GM23338 (cell line): ENCODE data around the gene NID1. TPM values are rescaled to one million over a fixed set of nuclear protein-coding genes. Genes with fewer than 3 reads are reported as not detected.

ENCODE experiments used
- ATAC-seq: fragments of 200-7000 bp; cut with Tn5 transposase; 3 replicates; pipeline ENCODE4 v1.9.1; 2020
- DNase-seq: peaks from one replicate; pipeline ENCODE4 v3.0.0-alpha.2; 2015; ENCODE audit warnings: low spot score
- H2AFZ ChIP-seq: fragments of 200-600 bp; sonication (generic); 2 replicates; pipeline ENCODE4 v1.8.0; 2016; ENCODE audit warnings: antibody characterized with exemption, mild to moderate bottlenecking, moderate library complexity
- H3F3A ChIP-seq: fragments of 200-600 bp; sonication (generic); replicated peaks from 2 replicates; pipeline ENCODE4 v1.8.0; 2017; ENCODE audit warnings: antibody characterized with exemption, mixed run types, low read depth
- H3K27ac ChIP-seq: fragments of 200-600 bp; sonication (generic); 2 replicates; pipeline ENCODE4 v1.6.1; 2016; ENCODE audit warnings: low read depth
- H3K27me3 ChIP-seq: fragments of 200-600 bp; sonication (generic); 2 replicates; pipeline ENCODE4 v1.8.0; 2016; ENCODE audit warnings: mild to moderate bottlenecking, mixed run types, moderate library complexity; ENCODE audit not compliant: insufficient read depth
- H3K36me3 ChIP-seq: fragments of 200-600 bp; sonication (generic); 2 replicates; pipeline ENCODE4 v1.8.0; 2016; ENCODE audit warnings: mild to moderate bottlenecking; ENCODE audit not compliant: insufficient read depth
- H3K4me1 ChIP-seq: fragments of 200-600 bp; sonication (generic); 2 replicates; pipeline ENCODE4 v1.8.0; 2016; ENCODE audit warnings: mild to moderate bottlenecking, moderate library complexity; ENCODE audit not compliant: insufficient read depth
- H3K4me2 ChIP-seq: fragments of 200-600 bp; sonication (generic); 2 replicates; pipeline ENCODE4 v1.7.1; 2017; ENCODE audit warnings: mixed run types
- H3K4me3 ChIP-seq: fragments of 200-600 bp; sonication (generic); 2 replicates; pipeline ENCODE4 v1.6.1; 2016; ENCODE audit warnings: mixed run types
- H3K79me2 ChIP-seq: fragments of 200-600 bp; sonication (generic); replicated peaks from 2 replicates; pipeline ENCODE4 v1.8.0; 2017; ENCODE audit warnings: mild to moderate bottlenecking; ENCODE audit not compliant: insufficient read depth
- H3K9me2 ChIP-seq: fragments of 200-600 bp; sonication (generic); 2 replicates; pipeline ENCODE4 v1.8.0; 2017; ENCODE audit not compliant: insufficient read depth
- H4K20me1 ChIP-seq: fragments of 200-600 bp; sonication (generic); replicated peaks from 2 replicates; pipeline ENCODE4 v1.8.0; 2017; ENCODE audit warnings: mild to moderate bottlenecking; ENCODE audit not compliant: insufficient read depth
- H3K27ac Mint-ChIP-seq: 2 replicates; pipeline ENCODE4 v1.8.0; 2020; ENCODE audit warnings: inconsistent platforms, mild to moderate bottlenecking, moderate library complexity, mixed read lengths
- H3K27me3 Mint-ChIP-seq: 3 replicates; pipeline ENCODE4 v1.8.0; 2022; ENCODE audit warnings: low read depth, mild to moderate bottlenecking, moderate library complexity, mixed read lengths, inconsistent platforms; ENCODE audit not compliant: insufficient read depth, poor library complexity
- H3K36me3 Mint-ChIP-seq: 3 replicates; pipeline ENCODE4 v1.8.0; 2021; ENCODE audit warnings: low read depth, mild to moderate bottlenecking, inconsistent platforms, moderate library complexity, mixed read lengths
- H3K4me1 Mint-ChIP-seq: 3 replicates; pipeline ENCODE4 v1.8.0; 2020; ENCODE audit warnings: mild to moderate bottlenecking, inconsistent platforms, mixed read lengths
- H3K4me3 Mint-ChIP-seq: 3 replicates; pipeline ENCODE4 v1.8.0; 2021; ENCODE audit warnings: moderate library complexity, mild to moderate bottlenecking, inconsistent platforms, mixed read lengths
- H3K9me3 Mint-ChIP-seq: 3 replicates; pipeline ENCODE4 v1.8.0; 2020; ENCODE audit warnings: moderate library complexity, mild to moderate bottlenecking, inconsistent platforms, mixed read lengths
- CREB1 ChIP-seq: fragments of 250-450 bp; sonication (Bioruptor Pico); IDR thresholded peaks from 2 replicates; pipeline ENCODE4 v1.5.0; 2020; ENCODE audit warnings: low read depth, mild to moderate bottlenecking, moderate library complexity
- EZH2 ChIP-seq: fragments of 200-600 bp; sonication (generic); IDR thresholded peaks from one replicate; pipeline ENCODE4 v1.8.0; 2017; ENCODE audit warnings: antibody characterized with exemption, mild to moderate bottlenecking, low read depth; ENCODE audit not compliant: unreplicated experiment
- EZH2phosphoT487 ChIP-seq: fragments of 200-600 bp; sonication (generic); IDR thresholded peaks from one replicate; pipeline ENCODE4 v1.8.1; 2018; ENCODE audit warnings: antibody characterized with exemption; ENCODE audit not compliant: unreplicated experiment
- JUNB ChIP-seq: IDR thresholded peaks from one replicate; pipeline ENCODE4 v1.6.1; 2016; ENCODE audit warnings: antibody characterized with exemption; ENCODE audit not compliant: unreplicated experiment
- NANOG ChIP-seq: IDR thresholded peaks from 2 replicates; pipeline ENCODE4 v1.6.1; 2016; ENCODE audit warnings: antibody characterized with exemption, borderline replicate concordance
- POLR2AphosphoS5 ChIP-seq: IDR thresholded peaks from 2 replicates; pipeline ENCODE4 v1.6.1; 2016; ENCODE audit warnings: antibody characterized with exemption, low read depth
- STAT1 ChIP-seq: IDR thresholded peaks from one replicate; pipeline ENCODE4 v1.6.1; 2016; ENCODE audit warnings: antibody characterized with exemption; ENCODE audit not compliant: unreplicated experiment
- ZNF331 ChIP-seq: fragments of 250-450 bp; sonication (Bioruptor Pico); IDR thresholded peaks from 2 replicates; pipeline ENCODE4 v1.5.0; 2020; ENCODE audit warnings: low read depth, mild to moderate bottlenecking, moderate library complexity
- ZNF462 ChIP-seq: fragments of 250-450 bp; sonication (Bioruptor Pico); IDR thresholded peaks from 2 replicates; pipeline ENCODE4 v1.5.0; 2020; ENCODE audit warnings: mild to moderate bottlenecking, moderate library complexity
- polyA plus RNA-seq: library from polyadenylated mRNA; unstranded; fragments of >200 nt; fragmentation: Nextera tagmentation; extraction: Ambion mirVana; gene quantifications from 2 replicates; pipeline ENCODE4 v1.2.1, GENCODE V29; 2016
- total RNA-seq: library from RNA; depleted of rRNA; stranded (reverse); fragments of >200 nt; shearing (Covaris generic); gene quantifications from 2 replicates; pipeline ENCODE4 v1.2.3, GENCODE V29; 2014
- TF ChIP-seq, protein P1 (sequence below), 2 experiments: fragments of 200-600 bp in 1 of 2; sonication (generic) in 1 of 2; conservative IDR thresholded peaks; 2 replicates each; pipeline versions ENCODE4 v1.5.1 to v1.6.1; 2016 to 2017; ENCODE audit warnings: antibody characterized with exemption in 2 of 2, low read depth in 2 of 2, mild to moderate bottlenecking in 2 of 2, moderate library complexity in 1 of 2

NID1 gene
- total and polyA plus RNA-seq, 2 experiments from 2014 or later = 7.1 to 32.5 TPM

- TF ChIP-seq, protein P1, sequence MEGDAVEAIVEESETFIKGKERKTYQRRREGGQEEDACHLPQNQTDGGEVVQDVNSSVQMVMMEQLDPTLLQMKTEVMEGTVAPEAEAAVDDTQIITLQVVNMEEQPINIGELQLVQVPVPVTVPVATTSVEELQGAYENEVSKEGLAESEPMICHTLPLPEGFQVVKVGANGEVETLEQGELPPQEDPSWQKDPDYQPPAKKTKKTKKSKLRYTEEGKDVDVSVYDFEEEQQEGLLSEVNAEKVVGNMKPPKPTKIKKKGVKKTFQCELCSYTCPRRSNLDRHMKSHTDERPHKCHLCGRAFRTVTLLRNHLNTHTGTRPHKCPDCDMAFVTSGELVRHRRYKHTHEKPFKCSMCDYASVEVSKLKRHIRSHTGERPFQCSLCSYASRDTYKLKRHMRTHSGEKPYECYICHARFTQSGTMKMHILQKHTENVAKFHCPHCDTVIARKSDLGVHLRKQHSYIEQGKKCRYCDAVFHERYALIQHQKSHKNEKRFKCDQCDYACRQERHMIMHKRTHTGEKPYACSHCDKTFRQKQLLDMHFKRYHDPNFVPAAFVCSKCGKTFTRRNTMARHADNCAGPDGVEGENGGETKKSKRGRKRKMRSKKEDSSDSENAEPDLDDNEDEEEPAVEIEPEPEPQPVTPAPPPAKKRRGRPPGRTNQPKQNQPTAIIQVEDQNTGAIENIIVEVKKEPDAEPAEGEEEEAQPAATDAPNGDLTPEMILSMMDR (conservative IDR thresholded peaks at IDR 0.05; ENCODE audit: low read depth in 2 of 2) = no peak
- no peak for TF ChIP-seq EZH2phosphoT487
- TF ChIP-seq EZH2 = no peak
- no peak for TF ChIP-seq ZNF462
These were observed 126.0 kb downstream of the NID1 start (continued) for GRCh38 chr1:235938709-235939479.

DNA sequence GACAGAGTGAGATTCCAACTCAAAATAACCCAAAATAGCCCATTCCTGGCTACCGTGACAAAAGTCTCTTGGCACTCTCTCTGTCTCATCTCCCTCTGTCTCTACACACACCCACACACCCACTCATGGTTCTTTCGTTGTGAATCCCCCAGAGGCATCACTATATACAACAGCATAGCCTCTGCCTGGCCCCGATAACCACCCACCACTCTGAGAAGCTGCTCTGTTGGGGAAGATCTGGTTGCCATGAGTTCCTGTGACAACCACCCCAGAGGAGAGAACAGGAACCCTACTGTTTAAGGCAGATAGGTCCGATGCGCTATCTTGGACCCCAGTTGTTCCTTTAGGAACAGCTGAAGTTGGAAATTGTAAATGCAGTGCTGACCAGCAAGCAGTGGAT, 127.8 kb downstream of the NID1 start:
- H2AFZ ChIP-seq = no peak overlapping the region
- no peak overlapping the region for H3K27ac ChIP-seq
- no peak for TF ChIP-seq CREB1 (CRISPR knock-in tag)
- no peak for TF ChIP-seq STAT1
- no peak for TF ChIP-seq JUNB
- TF ChIP-seq, protein P1 (conservative IDR thresholded peaks at IDR 0.05; ENCODE audit: low read depth in 2 of 2) = no peak
- TF ChIP-seq POLR2AphosphoS5 = no peak
- TF ChIP-seq EZH2phosphoT487 = no peak
- no peak for TF ChIP-seq EZH2
- TF ChIP-seq ZNF331 (CRISPR knock-in tag) = no peak
- TF ChIP-seq NANOG = no peak
- H4K20me1 ChIP-seq = no peaks in the 10 kb centered on the region
- H3K4me2 ChIP-seq = no peak overlapping the region
- H3K4me1 ChIP-seq = no peaks in the 10 kb centered on the region
- Mint-ChIP-seq H3K4me3 (no peak overlapping the region), H3K9me3 (no peaks in the 10 kb centered on the region), H3K36me3 (no peaks in the 10 kb centered on the region), H3K27me3 (peaks cover 5% of the 10 kb centered on the region), H3K27ac (no peak overlapping the region), H3K4me1 (peaks cover 8% of the 10 kb centered on the region; the same call in 2 of the 3 replicates)
- H3K27me3 ChIP-seq = no peaks in the 10 kb centered on the region
- H3F3A ChIP-seq = no peaks in the 10 kb centered on the region
- H3K36me3 ChIP-seq = no peaks in the 10 kb centered on the region
- no peak for DNase-seq
- H3K4me3 ChIP-seq = no peak overlapping the region
- no peaks in the 10 kb centered on the region for H3K9me2 ChIP-seq
- no peaks in the 10 kb centered on the region for H3K79me2 ChIP-seq
- ATAC-seq = no peak
